Mesodermal cell (in vitro differentiated cells): ENCODE data around the gene MKNK1.

ENCODE experiments used
- H3K27ac ChIP-seq: 2 replicates; pipeline ENCODE4 v1.7.0; 2013; ENCODE audit warnings: mild to moderate bottlenecking, low read depth, low read length, moderate library complexity; ENCODE audit not compliant: severe bottlenecking
- H3K36me3 ChIP-seq: 2 replicates; pipeline ENCODE4 v1.7.1; 2013; ENCODE audit warnings: mild to moderate bottlenecking, low read length, moderate library complexity; ENCODE audit not compliant: control insufficient read depth, insufficient read depth
- H3K4me1 ChIP-seq: one replicate; pipeline ENCODE4 v1.7.1; 2013; ENCODE audit warnings: mild to moderate bottlenecking, low read length; ENCODE audit not compliant: insufficient read depth, control insufficient read depth, poor library complexity, severe bottlenecking
- H3K4me3 ChIP-seq: 2 replicates; pipeline ENCODE4 v1.7.0; 2013; ENCODE audit warnings: low read length, control low read depth, mild to moderate bottlenecking; ENCODE audit not compliant: insufficient read depth, poor library complexity, severe bottlenecking; ENCODE audit errors: extremely low read depth
- H3K9me3 ChIP-seq: 2 replicates; pipeline ENCODE4 v1.7.1; 2013; ENCODE audit warnings: mild to moderate bottlenecking, low read length, moderate library complexity; ENCODE audit not compliant: control insufficient read depth
- WGBS, 2 experiments: methylation state at CpG; one replicate each; pipeline ENCODE4 v1.1.5; 2013; ENCODE audit warnings: missing lambda C conversion rate in 2 of 2; ENCODE audit not compliant: insufficient coverage in 2 of 2; 5-methylcytosine and 5-hydroxymethylcytosine counted together

Gene MKNK1

DNA sequence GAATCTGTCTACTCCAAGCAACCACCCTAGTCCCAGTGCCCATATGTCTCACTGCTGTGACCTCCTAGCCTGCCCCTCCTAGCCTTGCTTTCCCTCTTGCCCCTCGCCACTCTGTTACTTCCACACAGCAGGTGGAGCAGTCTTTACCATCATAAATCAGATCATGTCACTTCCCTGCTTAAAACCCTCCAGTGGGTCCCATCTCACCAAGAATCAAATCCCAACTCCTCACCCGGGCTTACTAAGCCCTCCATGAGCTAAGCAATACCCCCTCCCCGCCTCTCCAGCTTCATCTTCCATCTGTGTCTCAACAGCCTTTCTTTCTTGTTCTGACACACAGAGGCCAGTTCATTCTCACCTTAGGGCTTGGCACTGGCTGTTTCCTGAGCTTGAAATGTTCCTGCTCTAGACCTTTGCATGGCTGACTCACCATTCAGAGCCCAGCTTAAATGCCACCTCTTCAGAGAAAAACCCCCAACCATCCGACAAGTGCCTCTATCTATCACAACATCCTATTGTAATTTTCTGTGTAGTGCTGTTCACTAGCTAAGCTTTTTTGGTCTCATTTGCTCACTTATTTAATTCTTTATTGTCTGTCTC, 74.9 kb downstream of the MKNK1 start:
- WGBS, 2 experiments: 57 to 71% methylated on average over 3 to 4 of the region's 4 CpGs
- peaks cover 8% of the 10 kb centered on the region for H3K4me1 ChIP-seq
- no peaks in the 10 kb centered on the region for H3K9me3 ChIP-seq
- no peaks in the 10 kb centered on the region for H3K36me3 ChIP-seq
- no peak overlapping the region for H3K27ac ChIP-seq
- H3K4me3 ChIP-seq: no peak overlapping the region

DNA sequence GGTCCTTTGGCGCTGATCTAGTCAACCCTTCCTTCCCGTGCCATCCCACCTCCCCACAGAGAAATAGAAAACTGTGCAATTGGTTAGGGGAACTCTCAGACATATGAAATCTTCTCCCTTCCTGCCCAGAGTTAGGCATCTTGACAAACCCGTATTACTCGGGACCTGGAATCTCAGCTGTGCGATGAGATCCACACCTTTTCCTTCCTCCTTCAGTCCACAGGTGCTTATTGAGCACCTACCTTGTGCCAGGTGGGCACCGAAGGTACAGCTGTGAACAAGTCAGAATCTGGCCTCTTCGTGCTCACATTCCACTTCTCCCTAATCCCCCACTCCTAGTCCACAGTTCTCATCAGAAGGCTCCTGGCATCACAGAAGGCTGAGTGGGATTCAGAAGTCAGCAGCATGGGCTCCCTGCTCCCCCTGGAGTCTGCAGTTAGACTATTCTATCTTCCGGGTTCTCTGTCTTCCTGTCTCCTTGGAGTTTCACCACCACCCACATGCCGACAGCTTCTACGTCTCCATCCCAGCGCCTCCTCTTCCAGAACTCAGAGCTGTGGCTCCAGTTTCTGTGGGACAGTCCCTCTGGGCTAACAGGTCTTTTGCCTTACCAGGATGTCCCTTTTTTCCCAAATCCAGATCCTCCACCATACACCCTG, 75.6 kb downstream of the MKNK1 start:
- 49 to 61% methylated on average over 8 to 11 of the region's 11 CpGs for WGBS, 2 experiments
- H3K4me1 ChIP-seq: peaks cover 8% of the 10 kb centered on the region
- H3K9me3 ChIP-seq: no peaks in the 10 kb centered on the region
- no peak overlapping the region for H3K4me3 ChIP-seq
- H3K36me3 ChIP-seq: no peaks in the 10 kb centered on the region
- H3K27ac ChIP-seq: no peak overlapping the region

DNA sequence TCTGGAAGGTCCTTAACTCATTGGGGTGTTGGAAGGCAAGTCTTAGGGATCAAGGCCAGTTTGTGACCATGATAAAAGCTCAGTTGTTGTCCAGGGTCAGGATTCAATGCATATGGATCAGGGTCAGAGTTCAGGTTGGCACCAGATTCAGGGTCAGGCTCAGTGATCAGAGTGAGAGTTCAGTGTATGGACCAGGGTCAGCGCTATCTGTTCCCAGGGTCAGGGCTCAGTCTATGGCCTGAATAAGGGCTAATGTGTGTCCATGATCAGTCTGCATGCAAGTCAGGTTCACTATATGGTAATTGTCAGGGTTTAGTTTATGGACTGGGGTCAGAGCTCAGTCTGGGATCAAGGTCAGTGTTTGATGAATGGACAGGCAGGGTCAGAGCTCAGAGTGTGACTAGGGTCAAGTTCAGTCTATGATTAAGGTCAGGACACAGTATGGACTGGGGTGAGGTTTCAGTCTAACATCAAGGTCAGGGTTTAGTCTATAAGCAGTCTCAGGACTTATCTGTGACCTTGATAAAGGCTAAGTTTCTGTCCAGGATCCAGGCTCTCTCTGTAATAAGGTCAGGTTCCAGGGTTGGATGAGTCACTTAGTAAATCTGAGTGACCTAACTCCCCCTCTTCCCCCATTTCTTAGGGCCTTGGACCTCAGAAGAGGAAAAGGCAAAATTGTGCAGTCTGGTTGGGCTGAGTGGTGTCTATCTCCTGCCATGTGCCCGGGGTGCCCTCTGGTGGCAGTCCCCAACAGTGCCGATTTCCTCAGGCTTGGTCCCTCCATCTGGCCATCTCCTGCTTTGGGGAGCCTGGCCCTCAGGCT, 76.4 kb downstream of the MKNK1 start:
- Histone ChIP-seq H3K4me3 (no peak overlapping the region), H3K4me1 (peaks cover 8% of the 10 kb centered on the region), H3K36me3 (no peaks in the 10 kb centered on the region), H3K27ac (no peak overlapping the region), H3K9me3 (no peaks in the 10 kb centered on the region)
- WGBS, 2 experiments: 30 to 33% methylated on average over 3 of the region's 3 CpGs

DNA sequence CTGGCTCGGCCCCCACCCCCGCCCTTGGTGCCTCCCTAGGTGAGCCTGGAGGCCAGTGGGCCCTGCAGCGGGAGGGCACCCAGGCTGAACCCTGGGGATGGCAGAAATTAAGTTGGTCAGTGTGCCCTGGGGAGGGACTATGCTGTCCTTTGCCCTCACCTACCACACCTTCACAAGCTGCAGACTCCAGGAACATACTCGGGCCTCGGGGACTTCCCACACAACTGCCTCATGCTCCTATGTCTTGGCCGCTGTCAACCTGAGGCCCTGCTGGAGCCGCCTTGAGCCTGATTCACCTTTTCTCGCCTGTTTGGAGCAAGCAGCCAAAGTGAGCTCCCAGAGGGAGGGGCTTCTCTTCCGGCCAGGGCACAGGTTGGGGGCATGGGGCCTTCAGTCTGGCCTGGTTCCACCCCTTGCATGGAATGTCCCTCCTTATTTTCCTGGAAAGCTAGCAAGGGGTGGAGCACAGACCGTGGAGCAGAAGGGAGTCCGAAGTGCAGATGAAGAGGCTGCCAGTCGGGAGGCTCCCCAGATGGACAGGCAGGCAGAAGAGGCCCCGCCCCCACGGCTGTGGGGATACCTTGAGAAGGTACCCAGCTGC, 77.3 kb downstream of the MKNK1 start:
- Histone ChIP-seq H3K4me1 (peaks cover 4% of the 10 kb centered on the region), H3K4me3 (no peak overlapping the region), H3K9me3 (no peaks in the 10 kb centered on the region), H3K36me3 (no peaks in the 10 kb centered on the region), H3K27ac (no peak overlapping the region)
- 8 to 15% methylated on average over 9 to 12 of the region's 14 CpGs for WGBS, 2 experiments

DNA sequence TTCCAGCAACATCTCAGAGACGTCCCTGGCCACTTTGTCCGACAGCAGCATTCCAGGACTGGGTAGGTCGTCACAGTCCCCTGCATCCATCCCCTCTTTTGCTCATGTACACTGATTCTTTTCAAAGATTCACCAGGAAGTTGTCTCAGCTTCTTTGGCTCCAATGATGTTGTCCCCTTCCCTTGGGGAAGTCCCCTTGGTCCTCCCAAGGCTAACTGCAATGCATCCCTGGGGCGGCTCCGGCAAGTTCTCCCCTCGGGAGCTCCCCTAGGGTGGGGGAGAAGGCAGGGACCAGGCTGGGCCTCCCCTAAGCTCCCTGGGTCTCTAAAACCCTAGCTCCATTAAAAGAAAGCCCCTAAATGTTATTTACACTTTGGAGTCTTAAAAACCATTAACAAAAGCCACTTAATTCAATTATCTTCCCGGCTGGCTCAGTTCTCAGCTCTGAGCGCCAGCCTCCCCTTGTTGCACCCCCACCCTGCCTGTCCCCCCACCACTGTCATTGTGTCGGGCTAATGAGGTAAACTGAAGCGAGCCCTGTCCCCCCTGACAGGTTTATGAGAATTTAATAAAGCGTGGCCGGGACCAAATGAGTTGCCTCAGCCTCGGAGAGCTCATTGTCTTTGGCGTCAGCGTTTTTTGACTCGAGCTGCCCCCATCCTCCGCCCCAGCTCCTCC, 77.9 kb downstream of the MKNK1 start:
- H3K36me3 ChIP-seq: no peaks in the 10 kb centered on the region
- H3K9me3 ChIP-seq: no peaks in the 10 kb centered on the region
- WGBS, 2 experiments: 17 to 20% methylated on average over 11 to 14 of the region's 17 CpGs
- H3K27ac ChIP-seq: no peak overlapping the region
- H3K4me1 ChIP-seq: peaks cover 4% of the 10 kb centered on the region
- H3K4me3 ChIP-seq: no peak overlapping the region

DNA sequence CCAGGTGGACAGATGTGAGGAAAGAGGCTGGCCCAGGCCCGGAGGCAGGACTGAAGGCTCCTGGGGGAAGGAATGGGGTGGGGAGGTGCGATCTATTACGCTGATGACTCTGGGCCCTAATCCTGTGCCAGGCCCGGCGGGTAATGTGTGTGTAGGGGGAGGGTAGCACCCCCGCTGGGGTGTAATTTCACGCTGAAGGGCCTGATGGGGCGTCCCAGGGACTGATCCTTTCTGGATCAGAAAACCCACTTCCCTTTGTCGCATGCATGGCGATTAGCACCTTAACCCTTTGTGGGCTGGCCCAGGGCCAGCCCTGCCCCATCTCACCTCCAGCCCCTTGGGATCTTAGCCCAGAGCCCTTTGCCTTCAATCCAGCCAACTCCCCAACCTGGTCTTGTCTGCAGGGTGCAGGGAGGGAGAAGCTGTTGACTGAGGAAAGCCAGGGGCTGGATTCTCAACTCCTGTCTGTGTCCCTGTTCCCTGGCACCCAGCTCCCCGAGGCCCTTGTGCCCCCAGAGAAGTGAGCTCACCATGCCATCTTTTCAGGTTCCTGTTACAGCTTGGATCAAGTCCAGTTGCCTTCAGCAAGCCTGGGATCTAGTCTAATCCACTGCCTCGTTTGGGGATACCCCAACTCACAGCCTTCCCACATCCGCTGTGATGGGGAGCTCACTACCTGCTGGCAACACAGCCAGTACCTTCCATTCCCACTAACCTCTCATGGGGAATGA, 78.7 kb downstream of the MKNK1 start:
- Histone ChIP-seq H3K9me3 (no peaks in the 10 kb centered on the region), H3K4me1 (peaks cover 11% of the 10 kb centered on the region), H3K27ac (no peak overlapping the region), H3K4me3 (no peak overlapping the region), H3K36me3 (no peaks in the 10 kb centered on the region)
- whole genome bisulfite sequencing, 2 experiments: 29 to 36% methylated on average over 6 to 8 of the region's 13 CpGs

DNA sequence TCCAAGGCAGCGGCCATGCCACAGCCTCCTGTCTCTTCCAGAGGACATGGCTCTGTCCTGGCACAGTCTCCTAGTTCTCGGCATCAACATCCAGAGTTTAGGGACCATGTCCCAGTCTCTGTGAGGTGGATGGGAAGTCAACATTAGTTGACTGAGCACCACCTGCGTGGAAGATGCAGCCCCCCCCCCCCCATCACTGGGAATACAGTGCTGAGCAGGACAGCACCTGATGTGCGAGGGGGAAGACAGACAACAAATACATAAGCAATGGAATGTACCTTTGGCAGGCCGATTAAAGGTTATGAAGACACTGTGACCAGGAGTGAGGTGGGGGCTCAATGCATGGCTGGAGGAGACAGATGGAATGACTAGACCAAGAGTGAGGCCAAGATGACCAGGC, 79.2 kb downstream of the MKNK1 start:
- WGBS, 2 experiments: 66 to 84% methylated on average over 3 to 5 of the region's 5 CpGs

DNA sequence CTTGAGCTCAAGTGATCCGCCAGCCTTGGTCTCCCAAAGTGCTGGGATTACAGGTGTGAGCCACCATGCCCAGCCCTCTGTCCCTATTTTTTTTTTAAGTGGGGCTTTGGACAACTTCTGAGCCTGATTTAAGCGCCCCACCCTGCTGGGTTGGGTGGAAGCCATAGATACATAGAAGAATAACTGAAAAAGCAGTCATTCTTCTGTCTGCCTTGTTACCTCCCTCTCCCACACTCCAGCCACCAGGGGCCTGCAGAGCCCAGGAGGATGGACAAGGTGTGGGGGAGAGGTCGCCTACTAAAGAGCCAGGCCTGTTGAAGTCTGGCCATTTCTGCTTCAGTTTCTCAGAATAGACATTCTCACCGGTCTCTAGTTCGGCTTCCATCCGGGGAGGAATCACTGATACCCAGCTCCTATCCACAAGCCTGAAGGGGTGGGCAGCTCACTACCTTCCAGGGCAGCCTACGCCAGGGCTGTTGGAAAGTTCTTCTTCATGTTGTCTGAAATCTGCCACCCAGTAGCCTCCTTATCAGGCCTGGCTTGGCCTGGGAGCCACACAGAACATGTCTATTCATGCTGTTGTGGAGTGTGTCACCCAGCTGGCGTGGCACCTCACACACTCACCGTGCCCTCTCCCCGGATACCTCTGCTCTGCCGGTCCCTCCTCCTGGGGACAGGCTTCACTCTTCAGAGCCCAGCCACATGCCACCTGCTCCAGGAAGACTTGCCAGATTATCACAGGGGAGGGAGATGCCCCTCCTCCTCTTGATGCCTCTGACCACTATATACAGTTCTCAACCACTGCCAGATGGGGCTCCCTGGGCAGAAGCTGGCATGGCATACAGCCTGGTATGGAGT, 80.3 kb downstream of the MKNK1 start:
- Histone ChIP-seq H3K9me3 (no peaks in the 10 kb centered on the region), H3K36me3 (no peaks in the 10 kb centered on the region), H3K4me1 (peaks cover 25% of the 10 kb centered on the region), H3K4me3 (no peak overlapping the region), H3K27ac (no peak overlapping the region)
- WGBS, 2 experiments: 84 to 87% methylated on average over 9 of the region's 11 CpGs

More for the DNA sequence above, 79.2 kb downstream of the MKNK1 start:
- Histone ChIP-seq H3K4me3 (no peak overlapping the region), H3K27ac (no peak overlapping the region), H3K36me3 (no peaks in the 10 kb centered on the region), H3K4me1 (peaks cover 17% of the 10 kb centered on the region), H3K9me3 (no peaks in the 10 kb centered on the region)

DNA sequence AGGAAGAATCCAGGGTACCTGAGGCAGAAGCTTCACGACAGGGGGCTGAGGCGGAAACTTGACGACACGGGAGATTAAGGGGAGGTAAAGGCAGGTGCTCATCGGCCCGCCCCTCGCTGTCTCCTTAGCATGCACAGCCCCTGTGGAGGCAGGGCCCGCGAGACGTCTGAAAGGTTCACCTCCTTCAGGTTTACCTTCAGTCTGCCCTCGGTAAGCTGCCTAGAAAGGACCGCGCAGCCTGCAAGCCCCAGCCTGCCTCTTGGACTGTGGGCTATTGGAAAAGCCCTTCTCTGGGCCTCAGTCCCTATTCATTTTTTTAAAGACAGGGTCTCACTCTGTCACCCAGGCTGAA, 81.1 kb downstream of the MKNK1 start:
- no peaks in the 10 kb centered on the region for H3K9me3 ChIP-seq
- 43 to 60% methylated on average over 12 to 13 of the region's 13 CpGs for WGBS, 2 experiments
- no peaks in the 10 kb centered on the region for H3K36me3 ChIP-seq
- H3K4me3 ChIP-seq: no peak overlapping the region
- H3K27ac ChIP-seq: no peak overlapping the region
- H3K4me1 ChIP-seq: peaks cover 25% of the 10 kb centered on the region
